Measurements from ENCODE around the gene TUBA4A.

- no peak for TF ChIP-seq CTCF (IDR thresholded peaks at IDR 0.05)
- TF ChIP-seq POLR2A (IDR thresholded peaks at IDR 0.05) = no peak
Observed at GRCh38 chr2:219221957-219222518, 31.7 kb downstream of the TUBA4A start.

Data from testis (tissue), 2 donors.